ENCODE measurements around the gene CADM1. TPM values are rescaled to one million over a fixed set of nuclear protein-coding genes. Genes with fewer than 3 reads are reported as not detected.

Gene CADM1
- total RNA-seq, 2 donors from 2014 or later: 1.4 to 6.1 TPM

GRCh38 chr11:115241899-115242298 is 262.3 kb downstream of the CADM1 start:
- Histone ChIP-seq H3K27ac (no peak overlapping the region), H3K36me3 (no peaks in the 10 kb centered on the region), H3K4me1 (ENCODE audit: control insufficient read depth in 1 of 2, low read depth in 2 of 2) (no peaks in the 10 kb centered on the region), H3K27me3 (replicated peaks; ENCODE audit: insufficient read depth) (no peaks in the 10 kb centered on the region), H3K4me3 (no peak overlapping the region), H3K9me3 (no peaks in the 10 kb centered on the region)
- no peak for ATAC-seq (ENCODE audit: insufficient number of reproducible peaks, low FRiP score, low read depth)
- TF ChIP-seq, protein P1, sequence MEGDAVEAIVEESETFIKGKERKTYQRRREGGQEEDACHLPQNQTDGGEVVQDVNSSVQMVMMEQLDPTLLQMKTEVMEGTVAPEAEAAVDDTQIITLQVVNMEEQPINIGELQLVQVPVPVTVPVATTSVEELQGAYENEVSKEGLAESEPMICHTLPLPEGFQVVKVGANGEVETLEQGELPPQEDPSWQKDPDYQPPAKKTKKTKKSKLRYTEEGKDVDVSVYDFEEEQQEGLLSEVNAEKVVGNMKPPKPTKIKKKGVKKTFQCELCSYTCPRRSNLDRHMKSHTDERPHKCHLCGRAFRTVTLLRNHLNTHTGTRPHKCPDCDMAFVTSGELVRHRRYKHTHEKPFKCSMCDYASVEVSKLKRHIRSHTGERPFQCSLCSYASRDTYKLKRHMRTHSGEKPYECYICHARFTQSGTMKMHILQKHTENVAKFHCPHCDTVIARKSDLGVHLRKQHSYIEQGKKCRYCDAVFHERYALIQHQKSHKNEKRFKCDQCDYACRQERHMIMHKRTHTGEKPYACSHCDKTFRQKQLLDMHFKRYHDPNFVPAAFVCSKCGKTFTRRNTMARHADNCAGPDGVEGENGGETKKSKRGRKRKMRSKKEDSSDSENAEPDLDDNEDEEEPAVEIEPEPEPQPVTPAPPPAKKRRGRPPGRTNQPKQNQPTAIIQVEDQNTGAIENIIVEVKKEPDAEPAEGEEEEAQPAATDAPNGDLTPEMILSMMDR (IDR thresholded peaks at IDR 0.05): no peak
- DNase-seq (ENCODE audit: low spot score): no peak

DNA sequence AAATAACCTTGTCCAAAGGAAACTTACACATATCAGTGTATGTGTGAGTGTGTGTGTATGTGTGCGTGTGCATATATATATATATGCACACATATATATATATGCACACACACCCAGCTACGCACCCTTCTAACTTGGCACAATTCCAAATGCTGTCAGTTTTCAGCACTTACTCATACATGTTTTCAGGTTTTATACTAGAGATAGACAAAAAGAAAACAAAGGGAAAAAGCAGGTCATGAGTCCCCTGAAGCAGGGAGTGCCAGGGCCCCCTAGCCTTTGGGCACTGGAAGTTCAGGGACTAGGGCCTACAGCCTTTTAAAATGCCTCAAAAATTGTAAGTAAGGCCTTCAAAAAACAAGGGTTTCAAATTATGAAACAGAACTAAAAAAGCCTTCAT is 265.4 kb downstream of the CADM1 start:
- Histone ChIP-seq H3K27ac (no peak overlapping the region), H3K27me3 (replicated peaks; ENCODE audit: insufficient read depth) (no peaks in the 10 kb centered on the region), H3K36me3 (no peaks in the 10 kb centered on the region), H3K9me3 (no peaks in the 10 kb centered on the region), H3K4me3 (no peak overlapping the region), H3K4me1 (ENCODE audit: control insufficient read depth in 1 of 2, low read depth in 2 of 2) (no peaks in the 10 kb centered on the region)
- ATAC-seq (ENCODE audit: insufficient number of reproducible peaks, low FRiP score, low read depth): no peak
- no peak for DNase-seq (ENCODE audit: low spot score)
- TF ChIP-seq, protein P1 (IDR thresholded peaks at IDR 0.05): no peak

- DNase-seq (ENCODE audit: low spot score) (no peak), ATAC-seq (ENCODE audit: insufficient number of reproducible peaks, low FRiP score, low read depth) (no peak)
- Histone ChIP-seq H3K4me3 (no peak overlapping the region), H3K4me1 (ENCODE audit: control insufficient read depth in 1 of 2, low read depth in 2 of 2) (no peaks in the 10 kb centered on the region), H3K9me3 (no peaks in the 10 kb centered on the region), H3K27ac (no peak overlapping the region), H3K27me3 (replicated peaks; ENCODE audit: insufficient read depth) (no peaks in the 10 kb centered on the region), H3K36me3 (no peaks in the 10 kb centered on the region)
- TF ChIP-seq, protein P1 (IDR thresholded peaks at IDR 0.05): no peak
Measured at GRCh38 chr11:115238086-115238485, 266.1 kb downstream of the CADM1 start.

GRCh38 chr11:115237578-115237977 is 266.6 kb downstream of the CADM1 start:
- TF ChIP-seq, protein P1 (IDR thresholded peaks at IDR 0.05): no peak
- DNase-seq (ENCODE audit: low spot score) (no peak), ATAC-seq (ENCODE audit: insufficient number of reproducible peaks, low FRiP score, low read depth) (no peak)
- H3K4me3 ChIP-seq: no peak overlapping the region
- H3K27me3 ChIP-seq (replicated peaks; ENCODE audit: insufficient read depth): no peaks in the 10 kb centered on the region
- H3K9me3 ChIP-seq: no peaks in the 10 kb centered on the region
- no peaks in the 10 kb centered on the region for H3K4me1 ChIP-seq (ENCODE audit: control insufficient read depth in 1 of 2, low read depth in 2 of 2)
- H3K36me3 ChIP-seq: no peaks in the 10 kb centered on the region
- H3K27ac ChIP-seq: no peak overlapping the region

DNA sequence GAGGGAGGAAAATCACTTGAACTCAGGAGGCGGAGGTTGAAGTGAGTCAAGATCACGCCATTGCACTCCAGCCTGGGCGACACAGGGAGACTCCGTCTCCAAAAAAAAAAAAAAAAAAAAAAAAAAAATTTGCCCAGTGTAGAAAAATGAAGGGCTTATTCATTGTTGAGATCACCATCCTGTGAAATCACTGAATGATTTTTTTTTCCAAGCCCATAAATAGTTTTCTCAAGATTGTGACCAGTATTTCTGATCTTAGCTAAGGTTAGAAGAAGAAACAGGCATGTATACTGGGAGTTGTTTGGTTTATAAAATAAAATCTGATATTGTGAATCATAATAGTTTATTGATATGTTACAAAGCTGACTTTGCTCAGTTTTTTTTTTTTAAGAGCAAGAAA is 269.4 kb downstream of the CADM1 start:
- Histone ChIP-seq H3K4me1 (ENCODE audit: control insufficient read depth in 1 of 2, low read depth in 2 of 2) (no peaks in the 10 kb centered on the region), H3K4me3 (no peak overlapping the region), H3K36me3 (no peaks in the 10 kb centered on the region), H3K27me3 (replicated peaks; ENCODE audit: insufficient read depth) (no peaks in the 10 kb centered on the region), H3K27ac (no peak overlapping the region), H3K9me3 (no peaks in the 10 kb centered on the region)
- DNase-seq (ENCODE audit: low spot score): no peak
- no peak for ATAC-seq (ENCODE audit: insufficient number of reproducible peaks, low FRiP score, low read depth)
- TF ChIP-seq, protein P1 (IDR thresholded peaks at IDR 0.05): no peak
